GM11168 (cell line): ENCODE data around the gene STX19.

Experiments
- in situ Hi-C: fragments of 300-500 bp; cut with MboI; formaldehyde crosslinking; loops from one replicate; pipeline ENCODE4 v1.12.0; 2022; ENCODE audit warnings: low sequenced_read_pairs; ENCODE audit not compliant: unreplicated experiment

The STX19 gene

DNA sequence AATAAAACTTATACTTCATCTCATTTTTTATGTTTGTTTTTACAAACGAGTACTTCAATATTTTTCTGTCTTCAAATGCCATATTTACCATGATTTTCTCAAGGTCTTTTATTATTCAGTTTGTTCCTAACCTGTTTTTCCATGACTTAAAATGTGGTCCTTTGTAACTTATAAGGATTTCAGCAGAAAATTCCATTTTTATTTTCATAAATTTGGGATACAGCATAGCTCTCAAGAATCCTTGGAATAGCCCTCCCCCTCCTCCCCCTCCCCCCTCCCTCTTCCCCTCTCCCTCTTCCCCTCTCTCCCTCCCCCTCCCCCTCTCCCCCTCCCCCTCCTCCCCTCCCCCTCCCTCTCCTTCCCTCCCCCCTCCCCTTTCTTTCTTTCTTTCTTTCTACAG lies 14.9 kb upstream of the STX19 start:
- in situ Hi-C loops: no loop called here

GRCh38 chr3:94036909-94037507 lies 8.6 kb upstream of the STX19 start:
- in situ Hi-C loops: no loop called here

- in situ Hi-C loops: no loop called here
Measured at GRCh38 chr3:94026623-94027022, 1.8 kb downstream of the STX19 start.

- in situ Hi-C loops: no loop called here
Measured at GRCh38 chr3:94024385-94024784, 4.0 kb downstream of the STX19 start.

DNA sequence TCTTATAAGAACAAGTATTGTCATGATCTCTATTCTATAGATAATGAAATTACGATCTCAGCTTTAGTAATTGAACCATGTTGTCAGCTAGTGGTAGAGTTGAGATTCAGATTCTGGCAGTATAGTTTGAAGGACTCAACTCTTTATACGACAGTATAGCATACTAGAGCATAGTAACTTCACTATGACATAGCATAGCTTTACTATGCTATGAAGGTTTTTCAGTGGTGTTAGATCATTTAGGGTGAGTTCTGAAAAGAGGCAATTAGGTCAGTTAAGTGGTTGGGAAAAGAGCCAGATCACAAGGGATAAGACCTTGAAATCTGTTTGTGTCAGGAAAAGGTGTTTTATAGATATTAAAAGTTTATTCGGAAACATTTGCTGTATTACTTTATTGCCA lies 8.1 kb downstream of the STX19 start:
- in situ Hi-C loops: no loop called here

- in situ Hi-C loops: no loop called here
Measured at GRCh38 chr3:94019659-94020058, 8.7 kb downstream of the STX19 start.

DNA sequence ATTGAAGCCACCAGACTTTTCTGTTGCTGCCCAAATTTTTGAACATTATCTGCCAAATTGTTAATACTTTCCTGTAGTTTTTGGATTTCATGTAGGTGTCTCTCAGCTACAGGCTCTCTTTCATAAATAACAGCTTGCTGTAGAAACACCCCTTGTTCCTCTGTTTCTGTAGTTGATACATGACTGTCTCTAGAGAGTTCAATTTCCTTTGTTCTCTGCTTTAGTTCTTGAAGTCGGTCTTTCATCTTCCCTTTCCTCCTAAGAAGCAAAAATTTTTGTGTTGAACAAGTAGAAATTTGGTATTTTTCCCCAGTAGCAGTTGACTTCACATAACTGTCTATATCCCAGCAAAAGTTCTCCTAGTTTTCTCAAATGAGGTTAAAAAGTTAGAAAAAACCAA lies 13.4 kb downstream of the STX19 start:
- in situ Hi-C loops: no loop called here

- in situ Hi-C loops: no loop called here
Measured at GRCh38 chr3:94012185-94012584, 16.2 kb downstream of the STX19 start.

GRCh38 chr3:94011233-94011711 lies 17.1 kb downstream of the STX19 start:
- in situ Hi-C loops: no loop called here

GRCh38 chr3:94009608-94010007 lies 18.8 kb downstream of the STX19 start:
- in situ Hi-C loops: no loop called here

- in situ Hi-C loops: no loop called here
Measured at GRCh38 chr3:94008253-94008652, 20.1 kb downstream of the STX19 start.

- in situ Hi-C loops: no loop called here
Measured at GRCh38 chr3:94004301-94004910, 24.0 kb downstream of the STX19 start.

DNA sequence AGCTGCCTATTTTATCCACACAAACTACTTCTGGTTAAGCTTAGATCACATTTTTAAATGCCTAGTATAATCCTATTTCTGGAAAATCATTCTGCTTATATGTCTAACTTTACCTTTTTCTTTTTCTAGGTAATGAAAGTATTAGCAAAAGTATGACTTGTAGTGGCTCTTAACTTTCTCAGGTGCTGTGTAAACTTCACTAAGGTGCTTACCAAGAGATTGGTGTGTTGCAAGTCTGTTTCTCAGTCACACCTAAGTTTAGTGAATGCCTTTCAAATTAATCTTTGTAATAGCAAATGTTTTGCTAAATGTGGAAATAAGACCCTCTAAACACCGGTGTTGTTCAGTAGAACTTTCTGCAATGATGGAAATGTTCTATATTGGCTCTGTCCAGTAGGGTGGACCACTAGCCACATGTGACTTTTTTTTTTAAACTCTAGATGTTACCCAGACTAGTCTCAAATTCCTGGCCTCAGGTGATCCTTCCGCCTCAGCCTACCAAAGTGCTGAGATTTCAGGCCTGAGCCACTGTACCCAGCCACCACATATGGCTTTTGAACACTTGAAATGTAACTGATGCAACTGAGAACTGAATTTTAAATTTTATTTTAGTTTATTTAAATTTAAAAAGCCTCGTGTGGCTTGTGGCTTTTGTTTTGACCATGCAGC lies 26.4 kb downstream of the STX19 start:
- in situ Hi-C loops: no loop called here

- in situ Hi-C loops: no loop called here
Measured at GRCh38 chr3:94001191-94001590, 27.2 kb downstream of the STX19 start.

- in situ Hi-C loops: no loop called here
Measured at GRCh38 chr3:93994056-93994455, 34.3 kb downstream of the STX19 start.

DNA sequence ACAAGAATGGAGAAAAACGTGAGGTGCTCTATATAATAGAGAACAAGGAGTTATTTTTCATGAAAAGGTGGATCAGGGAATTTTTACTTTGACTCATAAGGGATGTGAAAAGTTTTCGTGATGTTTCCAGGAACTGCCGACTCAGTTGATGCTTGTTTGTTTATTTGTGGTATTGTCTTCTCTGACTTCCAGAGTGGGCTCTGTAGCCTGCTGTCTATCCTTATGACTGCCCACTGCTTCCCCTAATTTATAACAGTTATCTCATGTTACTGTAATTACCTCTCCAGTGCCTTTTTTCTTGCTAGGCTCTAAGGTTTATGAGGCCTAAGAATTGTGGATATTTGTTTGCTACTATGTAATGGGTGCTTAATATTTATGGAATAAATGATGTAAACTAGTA lies 36.2 kb downstream of the STX19 start:
- in situ Hi-C loops: no loop called here

DNA sequence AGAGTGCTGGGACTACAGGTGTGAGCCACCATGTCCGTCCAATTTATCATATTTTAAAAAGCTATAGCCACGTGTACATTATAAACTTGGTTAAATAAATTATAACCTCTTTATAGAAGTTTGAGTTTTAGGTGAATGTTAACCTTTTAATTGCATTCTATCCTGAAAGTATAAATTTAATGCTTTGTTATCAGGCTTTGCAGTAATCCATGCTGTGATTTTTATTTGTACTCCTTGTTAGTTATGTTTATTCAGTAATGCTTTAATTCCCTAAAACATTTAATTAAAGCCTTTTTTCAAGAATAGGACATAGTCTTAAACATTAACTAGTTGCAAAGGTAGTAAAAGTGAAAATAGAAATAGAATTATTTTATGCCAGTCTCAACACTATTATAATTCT lies 36.8 kb downstream of the STX19 start:
- in situ Hi-C loops: no loop called here

DNA sequence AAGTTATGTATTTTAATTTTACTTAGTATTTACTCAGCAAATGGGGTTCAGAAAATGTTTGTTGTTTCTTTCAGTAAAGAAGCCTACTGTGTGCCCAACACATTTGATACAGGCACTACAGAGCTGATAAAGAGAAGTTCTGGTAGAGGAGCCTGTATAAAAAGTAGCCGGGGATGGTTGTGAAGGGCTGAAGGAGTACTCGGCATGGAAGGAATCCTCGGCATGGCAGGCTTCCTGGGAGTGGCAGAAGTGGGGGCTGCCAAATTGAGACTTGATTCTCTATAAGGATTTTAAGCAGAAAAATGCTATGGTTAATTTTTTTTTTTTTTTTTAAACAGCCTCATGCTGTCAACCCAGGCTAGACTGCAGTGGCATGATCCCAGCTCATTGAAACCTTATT lies 39.2 kb downstream of the STX19 start:
- in situ Hi-C loops: no loop called here

- in situ Hi-C loops: no loop called here
Measured at GRCh38 chr3:93988764-93989163, 39.6 kb downstream of the STX19 start.

- in situ Hi-C loops: no loop called here
Measured at GRCh38 chr3:93988283-93988682, 40.1 kb downstream of the STX19 start.

DNA sequence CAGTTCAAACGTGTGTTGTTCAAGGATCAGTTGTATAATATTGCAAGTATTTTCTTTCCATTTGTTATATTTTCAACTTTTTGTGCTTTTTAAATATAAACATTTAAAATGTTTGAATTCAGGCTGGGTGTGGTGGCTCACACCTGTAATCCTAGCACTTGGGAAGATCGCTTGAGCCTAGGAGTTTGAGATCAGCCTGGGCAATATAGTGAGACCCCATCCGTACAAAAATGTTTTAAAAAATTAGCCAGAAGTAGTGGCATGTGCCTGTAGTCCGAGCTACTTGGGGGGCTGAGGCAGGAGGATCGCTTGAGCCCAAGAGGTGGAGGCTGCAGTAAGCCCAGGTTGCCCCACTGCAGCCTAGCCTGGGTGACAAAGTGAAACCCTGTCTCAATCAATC lies 43.8 kb downstream of the STX19 start:
- in situ Hi-C loops: no loop called here

- in situ Hi-C loops: no loop called here
Measured at GRCh38 chr3:93983408-93983807, 45.0 kb downstream of the STX19 start.
